GM23338 (cell line): ENCODE measurements around the gene LNX2. TPM values are rescaled to one million over a fixed set of nuclear protein-coding genes. Genes with fewer than 3 reads are reported as not detected.

Experiments used
- ATAC-seq: fragments of 200-7000 bp; cut with Tn5 transposase; 3 replicates; pipeline ENCODE4 v1.9.1; 2020
- DNase-seq: peaks from one replicate; pipeline ENCODE4 v3.0.0-alpha.2; 2015; ENCODE audit warnings: low spot score
- H2AFZ ChIP-seq: fragments of 200-600 bp; sonication (generic); 2 replicates; pipeline ENCODE4 v1.8.0; 2016; ENCODE audit warnings: antibody characterized with exemption, mild to moderate bottlenecking, moderate library complexity
- H3F3A ChIP-seq: fragments of 200-600 bp; sonication (generic); replicated peaks from 2 replicates; pipeline ENCODE4 v1.8.0; 2017; ENCODE audit warnings: antibody characterized with exemption, mixed run types, low read depth
- H3K27ac ChIP-seq: fragments of 200-600 bp; sonication (generic); 2 replicates; pipeline ENCODE4 v1.6.1; 2016; ENCODE audit warnings: low read depth
- H3K27me3 ChIP-seq: fragments of 200-600 bp; sonication (generic); 2 replicates; pipeline ENCODE4 v1.8.0; 2016; ENCODE audit warnings: mild to moderate bottlenecking, mixed run types, moderate library complexity; ENCODE audit not compliant: insufficient read depth
- H3K36me3 ChIP-seq: fragments of 200-600 bp; sonication (generic); 2 replicates; pipeline ENCODE4 v1.8.0; 2016; ENCODE audit warnings: mild to moderate bottlenecking; ENCODE audit not compliant: insufficient read depth
- H3K4me1 ChIP-seq: fragments of 200-600 bp; sonication (generic); 2 replicates; pipeline ENCODE4 v1.8.0; 2016; ENCODE audit warnings: mild to moderate bottlenecking, moderate library complexity; ENCODE audit not compliant: insufficient read depth
- H3K4me2 ChIP-seq: fragments of 200-600 bp; sonication (generic); 2 replicates; pipeline ENCODE4 v1.7.1; 2017; ENCODE audit warnings: mixed run types
- H3K4me3 ChIP-seq: fragments of 200-600 bp; sonication (generic); 2 replicates; pipeline ENCODE4 v1.6.1; 2016; ENCODE audit warnings: mixed run types
- H3K79me2 ChIP-seq: fragments of 200-600 bp; sonication (generic); replicated peaks from 2 replicates; pipeline ENCODE4 v1.8.0; 2017; ENCODE audit warnings: mild to moderate bottlenecking; ENCODE audit not compliant: insufficient read depth
- H3K9me2 ChIP-seq: fragments of 200-600 bp; sonication (generic); 2 replicates; pipeline ENCODE4 v1.8.0; 2017; ENCODE audit not compliant: insufficient read depth
- H4K20me1 ChIP-seq: fragments of 200-600 bp; sonication (generic); replicated peaks from 2 replicates; pipeline ENCODE4 v1.8.0; 2017; ENCODE audit warnings: mild to moderate bottlenecking; ENCODE audit not compliant: insufficient read depth
- H3K27ac Mint-ChIP-seq: 2 replicates; pipeline ENCODE4 v1.8.0; 2020; ENCODE audit warnings: inconsistent platforms, mild to moderate bottlenecking, moderate library complexity, mixed read lengths
- H3K27me3 Mint-ChIP-seq: 3 replicates; pipeline ENCODE4 v1.8.0; 2022; ENCODE audit warnings: low read depth, mild to moderate bottlenecking, moderate library complexity, mixed read lengths, inconsistent platforms; ENCODE audit not compliant: insufficient read depth, poor library complexity
- H3K36me3 Mint-ChIP-seq: 3 replicates; pipeline ENCODE4 v1.8.0; 2021; ENCODE audit warnings: low read depth, mild to moderate bottlenecking, inconsistent platforms, moderate library complexity, mixed read lengths
- H3K4me1 Mint-ChIP-seq: 3 replicates; pipeline ENCODE4 v1.8.0; 2020; ENCODE audit warnings: mild to moderate bottlenecking, inconsistent platforms, mixed read lengths
- H3K4me3 Mint-ChIP-seq: 3 replicates; pipeline ENCODE4 v1.8.0; 2021; ENCODE audit warnings: moderate library complexity, mild to moderate bottlenecking, inconsistent platforms, mixed read lengths
- H3K9me3 Mint-ChIP-seq: 3 replicates; pipeline ENCODE4 v1.8.0; 2020; ENCODE audit warnings: moderate library complexity, mild to moderate bottlenecking, inconsistent platforms, mixed read lengths
- CREB1 ChIP-seq: fragments of 250-450 bp; sonication (Bioruptor Pico); IDR thresholded peaks from 2 replicates; pipeline ENCODE4 v1.5.0; 2020; ENCODE audit warnings: low read depth, mild to moderate bottlenecking, moderate library complexity
- ETS1 ChIP-seq: IDR thresholded peaks from 2 replicates; pipeline ENCODE4 v1.6.1; 2016; ENCODE audit warnings: antibody characterized with exemption
- EZH2 ChIP-seq: fragments of 200-600 bp; sonication (generic); IDR thresholded peaks from one replicate; pipeline ENCODE4 v1.8.0; 2017; ENCODE audit warnings: antibody characterized with exemption, mild to moderate bottlenecking, low read depth; ENCODE audit not compliant: unreplicated experiment
- EZH2phosphoT487 ChIP-seq: fragments of 200-600 bp; sonication (generic); IDR thresholded peaks from one replicate; pipeline ENCODE4 v1.8.1; 2018; ENCODE audit warnings: antibody characterized with exemption; ENCODE audit not compliant: unreplicated experiment
- JUNB ChIP-seq: IDR thresholded peaks from one replicate; pipeline ENCODE4 v1.6.1; 2016; ENCODE audit warnings: antibody characterized with exemption; ENCODE audit not compliant: unreplicated experiment
- NANOG ChIP-seq: IDR thresholded peaks from 2 replicates; pipeline ENCODE4 v1.6.1; 2016; ENCODE audit warnings: antibody characterized with exemption, borderline replicate concordance
- POLR2AphosphoS5 ChIP-seq: IDR thresholded peaks from 2 replicates; pipeline ENCODE4 v1.6.1; 2016; ENCODE audit warnings: antibody characterized with exemption, low read depth
- STAT1 ChIP-seq: IDR thresholded peaks from one replicate; pipeline ENCODE4 v1.6.1; 2016; ENCODE audit warnings: antibody characterized with exemption; ENCODE audit not compliant: unreplicated experiment
- ZNF114 ChIP-seq: fragments of 250-450 bp; sonication (Bioruptor Pico); IDR thresholded peaks from 2 replicates; pipeline ENCODE4 v1.5.0; 2020; ENCODE audit warnings: mild to moderate bottlenecking, moderate library complexity
- ZNF331 ChIP-seq: fragments of 250-450 bp; sonication (Bioruptor Pico); IDR thresholded peaks from 2 replicates; pipeline ENCODE4 v1.5.0; 2020; ENCODE audit warnings: low read depth, mild to moderate bottlenecking, moderate library complexity
- polyA plus RNA-seq: library from polyadenylated mRNA; unstranded; fragments of >200 nt; fragmentation: Nextera tagmentation; extraction: Ambion mirVana; gene quantifications from 2 replicates; pipeline ENCODE4 v1.2.1, GENCODE V29; 2016
- total RNA-seq: library from RNA; depleted of rRNA; stranded (reverse); fragments of >200 nt; shearing (Covaris generic); gene quantifications from 2 replicates; pipeline ENCODE4 v1.2.3, GENCODE V29; 2014
- TF ChIP-seq, protein P1 (sequence below): fragments of 250-450 bp; sonication (Bioruptor Pico); IDR thresholded peaks from 2 replicates; pipeline ENCODE4 v1.5.0; 2020; ENCODE audit warnings: mild to moderate bottlenecking, moderate library complexity
- TF ChIP-seq, protein P2 (sequence below): IDR thresholded peaks from one replicate; pipeline ENCODE4 v1.6.1; 2018; ENCODE audit warnings: antibody characterized with exemption; ENCODE audit not compliant: unreplicated experiment
- TF ChIP-seq, protein P3 (sequence below), 2 experiments: fragments of 200-600 bp in 1 of 2; sonication (generic) in 1 of 2; conservative IDR thresholded peaks; 2 replicates each; pipeline versions ENCODE4 v1.5.1 to v1.6.1; 2016 to 2017; ENCODE audit warnings: antibody characterized with exemption in 2 of 2, low read depth in 2 of 2, mild to moderate bottlenecking in 2 of 2, moderate library complexity in 1 of 2

LNX2 gene
- total and polyA plus RNA-seq, 2 experiments from 2014 or later: 3.7 to 18.0 TPM

- TF ChIP-seq CREB1 (CRISPR knock-in tag) (no peak), EZH2 (no peak), STAT1 (no peak), JUNB (no peak), ZNF114 (CRISPR knock-in tag) (no peak), EZH2phosphoT487 (no peak), POLR2AphosphoS5 (no peak), ZNF331 (no peak), ETS1 (no peak), NANOG (no peak)
- TF ChIP-seq, protein P1, sequence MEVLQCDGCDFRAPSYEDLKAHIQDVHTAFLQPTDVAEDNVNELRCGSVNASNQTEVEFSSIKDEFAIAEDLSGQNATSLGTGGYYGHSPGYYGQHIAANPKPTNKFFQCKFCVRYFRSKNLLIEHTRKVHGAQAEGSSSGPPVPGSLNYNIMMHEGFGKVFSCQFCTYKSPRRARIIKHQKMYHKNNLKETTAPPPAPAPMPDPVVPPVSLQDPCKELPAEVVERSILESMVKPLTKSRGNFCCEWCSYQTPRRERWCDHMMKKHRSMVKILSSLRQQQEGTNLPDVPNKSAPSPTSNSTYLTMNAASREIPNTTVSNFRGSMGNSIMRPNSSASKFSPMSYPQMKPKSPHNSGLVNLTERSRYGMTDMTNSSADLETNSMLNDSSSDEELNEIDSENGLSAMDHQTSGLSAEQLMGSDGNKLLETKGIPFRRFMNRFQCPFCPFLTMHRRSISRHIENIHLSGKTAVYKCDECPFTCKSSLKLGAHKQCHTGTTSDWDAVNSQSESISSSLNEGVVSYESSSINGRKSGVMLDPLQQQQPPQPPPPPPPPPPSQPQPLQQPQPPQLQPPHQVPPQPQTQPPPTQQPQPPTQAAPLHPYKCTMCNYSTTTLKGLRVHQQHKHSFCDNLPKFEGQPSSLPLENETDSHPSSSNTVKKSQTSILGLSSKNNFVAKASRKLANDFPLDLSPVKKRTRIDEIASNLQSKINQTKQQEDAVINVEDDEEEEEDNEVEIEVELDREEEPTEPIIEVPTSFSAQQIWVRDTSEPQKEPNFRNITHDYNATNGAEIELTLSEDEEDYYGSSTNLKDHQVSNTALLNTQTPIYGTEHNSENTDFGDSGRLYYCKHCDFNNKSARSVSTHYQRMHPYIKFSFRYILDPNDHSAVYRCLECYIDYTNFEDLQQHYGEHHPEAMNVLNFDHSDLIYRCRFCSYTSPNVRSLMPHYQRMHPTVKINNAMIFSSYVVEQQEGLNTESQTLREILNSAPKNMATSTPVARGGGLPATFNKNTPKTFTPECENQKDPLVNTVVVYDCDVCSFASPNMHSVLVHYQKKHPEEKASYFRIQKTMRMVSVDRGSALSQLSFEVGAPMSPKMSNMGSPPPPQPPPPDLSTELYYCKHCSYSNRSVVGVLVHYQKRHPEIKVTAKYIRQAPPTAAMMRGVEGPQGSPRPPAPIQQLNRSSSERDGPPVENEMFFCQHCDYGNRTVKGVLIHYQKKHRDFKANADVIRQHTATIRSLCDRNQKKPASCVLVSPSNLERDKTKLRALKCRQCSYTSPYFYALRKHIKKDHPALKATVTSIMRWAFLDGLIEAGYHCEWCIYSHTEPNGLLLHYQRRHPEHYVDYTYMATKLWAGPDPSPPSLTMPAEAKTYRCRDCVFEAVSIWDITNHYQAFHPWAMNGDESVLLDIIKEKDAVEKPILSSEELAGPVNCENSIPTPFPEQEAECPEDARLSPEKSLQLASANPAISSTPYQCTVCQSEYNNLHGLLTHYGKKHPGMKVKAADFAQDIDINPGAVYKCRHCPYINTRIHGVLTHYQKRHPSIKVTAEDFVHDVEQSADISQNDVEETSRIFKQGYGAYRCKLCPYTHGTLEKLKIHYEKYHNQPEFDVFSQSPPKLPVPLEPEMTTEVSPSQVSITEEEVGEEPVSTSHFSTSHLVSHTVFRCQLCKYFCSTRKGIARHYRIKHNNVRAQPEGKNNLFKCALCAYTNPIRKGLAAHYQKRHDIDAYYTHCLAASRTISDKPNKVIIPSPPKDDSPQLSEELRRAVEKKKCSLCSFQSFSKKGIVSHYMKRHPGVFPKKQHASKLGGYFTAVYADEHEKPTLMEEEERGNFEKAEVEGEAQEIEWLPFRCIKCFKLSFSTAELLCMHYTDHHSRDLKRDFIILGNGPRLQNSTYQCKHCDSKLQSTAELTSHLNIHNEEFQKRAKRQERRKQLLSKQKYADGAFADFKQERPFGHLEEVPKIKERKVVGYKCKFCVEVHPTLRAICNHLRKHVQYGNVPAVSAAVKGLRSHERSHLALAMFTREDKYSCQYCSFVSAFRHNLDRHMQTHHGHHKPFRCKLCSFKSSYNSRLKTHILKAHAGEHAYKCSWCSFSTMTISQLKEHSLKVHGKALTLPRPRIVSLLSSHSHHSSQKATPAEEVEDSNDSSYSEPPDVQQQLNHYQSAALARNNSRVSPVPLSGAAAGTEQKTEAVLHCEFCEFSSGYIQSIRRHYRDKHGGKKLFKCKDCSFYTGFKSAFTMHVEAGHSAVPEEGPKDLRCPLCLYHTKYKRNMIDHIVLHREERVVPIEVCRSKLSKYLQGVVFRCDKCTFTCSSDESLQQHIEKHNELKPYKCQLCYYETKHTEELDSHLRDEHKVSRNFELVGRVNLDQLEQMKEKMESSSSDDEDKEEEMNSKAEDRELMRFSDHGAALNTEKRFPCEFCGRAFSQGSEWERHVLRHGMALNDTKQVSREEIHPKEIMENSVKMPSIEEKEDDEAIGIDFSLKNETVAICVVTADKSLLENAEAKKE (CRISPR knock-in tag): no peak
- TF ChIP-seq, protein P2, sequence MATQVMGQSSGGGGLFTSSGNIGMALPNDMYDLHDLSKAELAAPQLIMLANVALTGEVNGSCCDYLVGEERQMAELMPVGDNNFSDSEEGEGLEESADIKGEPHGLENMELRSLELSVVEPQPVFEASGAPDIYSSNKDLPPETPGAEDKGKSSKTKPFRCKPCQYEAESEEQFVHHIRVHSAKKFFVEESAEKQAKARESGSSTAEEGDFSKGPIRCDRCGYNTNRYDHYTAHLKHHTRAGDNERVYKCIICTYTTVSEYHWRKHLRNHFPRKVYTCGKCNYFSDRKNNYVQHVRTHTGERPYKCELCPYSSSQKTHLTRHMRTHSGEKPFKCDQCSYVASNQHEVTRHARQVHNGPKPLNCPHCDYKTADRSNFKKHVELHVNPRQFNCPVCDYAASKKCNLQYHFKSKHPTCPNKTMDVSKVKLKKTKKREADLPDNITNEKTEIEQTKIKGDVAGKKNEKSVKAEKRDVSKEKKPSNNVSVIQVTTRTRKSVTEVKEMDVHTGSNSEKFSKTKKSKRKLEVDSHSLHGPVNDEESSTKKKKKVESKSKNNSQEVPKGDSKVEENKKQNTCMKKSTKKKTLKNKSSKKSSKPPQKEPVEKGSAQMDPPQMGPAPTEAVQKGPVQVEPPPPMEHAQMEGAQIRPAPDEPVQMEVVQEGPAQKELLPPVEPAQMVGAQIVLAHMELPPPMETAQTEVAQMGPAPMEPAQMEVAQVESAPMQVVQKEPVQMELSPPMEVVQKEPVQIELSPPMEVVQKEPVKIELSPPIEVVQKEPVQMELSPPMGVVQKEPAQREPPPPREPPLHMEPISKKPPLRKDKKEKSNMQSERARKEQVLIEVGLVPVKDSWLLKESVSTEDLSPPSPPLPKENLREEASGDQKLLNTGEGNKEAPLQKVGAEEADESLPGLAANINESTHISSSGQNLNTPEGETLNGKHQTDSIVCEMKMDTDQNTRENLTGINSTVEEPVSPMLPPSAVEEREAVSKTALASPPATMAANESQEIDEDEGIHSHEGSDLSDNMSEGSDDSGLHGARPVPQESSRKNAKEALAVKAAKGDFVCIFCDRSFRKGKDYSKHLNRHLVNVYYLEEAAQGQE: no peak
- TF ChIP-seq, protein P3, sequence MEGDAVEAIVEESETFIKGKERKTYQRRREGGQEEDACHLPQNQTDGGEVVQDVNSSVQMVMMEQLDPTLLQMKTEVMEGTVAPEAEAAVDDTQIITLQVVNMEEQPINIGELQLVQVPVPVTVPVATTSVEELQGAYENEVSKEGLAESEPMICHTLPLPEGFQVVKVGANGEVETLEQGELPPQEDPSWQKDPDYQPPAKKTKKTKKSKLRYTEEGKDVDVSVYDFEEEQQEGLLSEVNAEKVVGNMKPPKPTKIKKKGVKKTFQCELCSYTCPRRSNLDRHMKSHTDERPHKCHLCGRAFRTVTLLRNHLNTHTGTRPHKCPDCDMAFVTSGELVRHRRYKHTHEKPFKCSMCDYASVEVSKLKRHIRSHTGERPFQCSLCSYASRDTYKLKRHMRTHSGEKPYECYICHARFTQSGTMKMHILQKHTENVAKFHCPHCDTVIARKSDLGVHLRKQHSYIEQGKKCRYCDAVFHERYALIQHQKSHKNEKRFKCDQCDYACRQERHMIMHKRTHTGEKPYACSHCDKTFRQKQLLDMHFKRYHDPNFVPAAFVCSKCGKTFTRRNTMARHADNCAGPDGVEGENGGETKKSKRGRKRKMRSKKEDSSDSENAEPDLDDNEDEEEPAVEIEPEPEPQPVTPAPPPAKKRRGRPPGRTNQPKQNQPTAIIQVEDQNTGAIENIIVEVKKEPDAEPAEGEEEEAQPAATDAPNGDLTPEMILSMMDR (conservative IDR thresholded peaks at IDR 0.05; ENCODE audit: low read depth in 2 of 2): no peak
- Histone ChIP-seq H3F3A (no peaks in the 10 kb centered on the region), H3K27ac (no peak overlapping the region), H3K9me2 (no peaks in the 10 kb centered on the region), H3K79me2 (peaks cover 75% of the 10 kb centered on the region), H4K20me1 (peaks cover 15% of the 10 kb centered on the region), H3K36me3 (no peaks in the 10 kb centered on the region), H3K4me3 (no peak overlapping the region), H3K4me2 (no peak overlapping the region), H3K4me1 (0 out of 2 replicates have a peak, but pooled peaks cover under 1% of the 10 kb centered on the region), H3K27me3 (no peaks in the 10 kb centered on the region), H2AFZ (no peak overlapping the region)
- H3K4me1 Mint-ChIP-seq: peaks cover 4% of the 10 kb centered on the region; the same call in 1 of the 3 replicates
- no peaks in the 10 kb centered on the region for H3K9me3 Mint-ChIP-seq
- H3K4me3 Mint-ChIP-seq: no peak overlapping the region
- no peaks in the 10 kb centered on the region for H3K36me3 Mint-ChIP-seq
- no peaks in the 10 kb centered on the region for H3K27me3 Mint-ChIP-seq
- no peak overlapping the region; the same call in 1 of the 2 replicates for H3K27ac Mint-ChIP-seq
- DNase-seq (no peak), ATAC-seq (no peak)
Measured at GRCh38 chr13:27638521-27638920, 18.2 kb upstream of the LNX2 start.
